Gastrocnemius medialis (tissue), 4 donors: ENCODE data around the gene PPARG. TPM values are rescaled to one million over a fixed set of nuclear protein-coding genes. Genes with fewer than 3 reads are reported as not detected.

Source experiments
- ATAC-seq, 2 donors: fragments of 150-250 bp; one replicate each; pipeline ENCODE4 v1.9.1; 2016
- DNase-seq, 2 donors: peaks; one replicate each; pipeline ENCODE4 v3.0.0-alpha.2; 2019
- H3K27ac ChIP-seq, 4 donors: fragments of 200-600 bp; sonication (generic); 1 replicate in 1 of 4; 2 replicates in 3 of 4; pipeline ENCODE4 v1.5.1; 2016 to 2018; ENCODE audit warnings: mild to moderate bottlenecking in 2 of 4, moderate library complexity in 1 of 4
- H3K27me3 ChIP-seq, 3 donors: fragments of 200-600 bp; sonication (generic) in 2 of 3; 1 replicate in 1 of 3; 2 replicates in 2 of 3; pipeline versions ENCODE4 v1.5.1 to v1.6.0; 2016 to 2019; ENCODE audit warnings: mild to moderate bottlenecking in 1 of 3, moderate library complexity in 1 of 3
- H3K36me3 ChIP-seq, 2 donors: fragments of 200-600 bp; sonication (generic) in 1 of 2; one replicate each; pipeline ENCODE4 v1.5.1; 2017 to 2018
- H3K4me1 ChIP-seq, 2 donors: fragments of 200-600 bp; sonication (generic) in 1 of 2; one replicate each; pipeline ENCODE4 v1.5.1; 2016 to 2017; ENCODE audit warnings: mild to moderate bottlenecking in 2 of 2
- H3K4me3 ChIP-seq, 4 donors: fragments of 200-600 bp; sonication (generic) in 3 of 4; 1 replicate in 1 of 4; 2 replicates in 3 of 4; pipeline ENCODE4 v1.5.1; 2016 to 2019; ENCODE audit warnings: mild to moderate bottlenecking in 2 of 4
- H3K9me3 ChIP-seq, 3 donors: fragments of 200-600 bp; sonication (generic) in 2 of 3; 1 replicate in 1 of 3; 2 replicates in 2 of 3; pipeline ENCODE4 v1.5.1; 2016 to 2019
- CTCF ChIP-seq, 5 experiments: fragments of 450-650 bp in 3 of 5; fragments of 200-600 bp in 2 of 5; sonication (generic) in 2 of 5; IDR thresholded peaks in 4 of 5; conservative IDR thresholded peaks in 1 of 5; 1 replicate in 4 of 5; 2 replicates in 1 of 5; pipeline ENCODE4 v1.5.1; 2016 to 2019; ENCODE audit warnings: antibody characterized with exemption in 5 of 5, mild to moderate bottlenecking in 3 of 5, moderate library complexity in 3 of 5
- POLR2A ChIP-seq, 2 donors: fragments of 450-650 bp; IDR thresholded peaks; one replicate each; pipeline ENCODE4 v1.6.1; 2017; ENCODE audit warnings: antibody characterized with exemption in 2 of 2, mild to moderate bottlenecking in 2 of 2, moderate library complexity in 2 of 2
- in situ Hi-C, 4 donors: fragments of 200-750 bp; cut with MboI; loops; one replicate each; pipeline versions ENCODE4 v1.15.0 to v1.8.0; 2017; ENCODE audit warnings: low sequenced_read_pairs in 4 of 4
- intact Hi-C: fragments of 100-400 bp; cut with DNase I; formaldehyde crosslinking; loops from one replicate; pipeline ENCODE4 v1.15.1; 2023; ENCODE audit warnings: low total_unique reads
- total RNA-seq, 4 donors: library from RNA; depleted of rRNA; stranded (reverse); fragments of >200 nt; gene quantifications; one replicate each; pipeline versions ENCODE4 v1.1.0 to v1.2.3, GENCODE V29; 2016

The PPARG gene
- total RNA-seq, 4 donors from 2014 or later: 4.9 to 10.6 (median 8.5) TPM

- ATAC-seq: peak; percentile 45 to 51
- in situ Hi-C loops: no loop called here
- Histone ChIP-seq H3K4me1 (peaks cover 0 to 18% of the 10 kb centered on the region in 2 donors), H3K27ac (peak overlapping the region in 1 of 4 donors; percentile 24), H3K27me3 (no peaks in the 10 kb centered on the region), H3K36me3 (no peaks in the 10 kb centered on the region), H3K9me3 (no peaks in the 10 kb centered on the region), H3K4me3 (no peak overlapping the region)
- TF ChIP-seq POLR2A (IDR thresholded peaks at IDR 0.05): no peak
- no peak for TF ChIP-seq CTCF (IDR thresholded peaks at IDR 0.05 in 4 of 5, conservative IDR thresholded peaks at IDR 0.05 in 1 of 5)
- DNase-seq: peak; percentile 9 to 44
- intact Hi-C loops: no loop called here
Observed at GRCh38 chr3:12349895-12350811, 61.3 kb downstream of the PPARG start.

GRCh38 chr3:12351145-12351544 is 62.3 kb downstream of the PPARG start:
- DNase-seq: peak; percentile 6 to 54
- intact Hi-C loops: no loop called here
- Histone ChIP-seq H3K4me1 (peaks cover 0 to 18% of the 10 kb centered on the region in 2 donors), H3K27me3 (no peaks in the 10 kb centered on the region), H3K9me3 (no peaks in the 10 kb centered on the region), H3K4me3 (no peak overlapping the region), H3K36me3 (no peaks in the 10 kb centered on the region), H3K27ac (no peak overlapping the region)
- TF ChIP-seq POLR2A (IDR thresholded peaks at IDR 0.05): no peak
- no peak for TF ChIP-seq CTCF (IDR thresholded peaks at IDR 0.05 in 4 of 5, conservative IDR thresholded peaks at IDR 0.05 in 1 of 5)
- ATAC-seq: peak; percentile 69 to 77
- in situ Hi-C loops: no loop called here

- intact Hi-C loops: no loop called here
Observed at GRCh38 chr3:12352253-12352652, 63.4 kb downstream of the PPARG start.

GRCh38 chr3:12352755-12353154 is 63.9 kb downstream of the PPARG start:
- no peak for DNase-seq
- TF ChIP-seq POLR2A (IDR thresholded peaks at IDR 0.05) (no peak), CTCF (IDR thresholded peaks at IDR 0.05 in 4 of 5, conservative IDR thresholded peaks at IDR 0.05 in 1 of 5) (no peak)
- in situ Hi-C loops: no loop called here
- Histone ChIP-seq H3K36me3 (no peaks in the 10 kb centered on the region), H3K27me3 (no peaks in the 10 kb centered on the region), H3K4me3 (no peak overlapping the region), H3K4me1 (peaks cover 0 to 18% of the 10 kb centered on the region in 2 donors), H3K27ac (no peak overlapping the region), H3K9me3 (no peaks in the 10 kb centered on the region)
- intact Hi-C loops: no loop called here
- ATAC-seq: no peak

More at GRCh38 chr3:12352253-12352652, 63.4 kb downstream of the PPARG start:
- no peaks in the 10 kb centered on the region for H3K9me3 ChIP-seq
- no peak overlapping the region for H3K27ac ChIP-seq
- H3K4me1 ChIP-seq: peaks cover 0 to 18% of the 10 kb centered on the region in 2 donors
- no peak for ATAC-seq
- no peaks in the 10 kb centered on the region for H3K36me3 ChIP-seq
- no peak overlapping the region for H3K4me3 ChIP-seq
- in situ Hi-C loops: no loop called here
- no peaks in the 10 kb centered on the region for H3K27me3 ChIP-seq
- DNase-seq: no peak
- TF ChIP-seq POLR2A (IDR thresholded peaks at IDR 0.05) (no peak), CTCF (IDR thresholded peaks at IDR 0.05 in 4 of 5, conservative IDR thresholded peaks at IDR 0.05 in 1 of 5) (no peak)
